Suprapubic skin (tissue), 4 donors: ENCODE measurements around the gene EBLN2. TPM values are rescaled to one million over a fixed set of nuclear protein-coding genes. Genes with fewer than 3 reads are reported as not detected.

Source experiments
- DNase-seq, 2 donors: peaks; one replicate each; pipeline ENCODE4 v3.0.0-alpha.2; 2019; ENCODE audit warnings: low spot score in 2 of 2
- H3K27ac ChIP-seq: fragments of 200-600 bp; sonication (generic); one replicate; pipeline ENCODE4 v1.5.1; 2019
- H3K27me3 ChIP-seq: fragments of 200-600 bp; sonication (generic); one replicate; pipeline ENCODE4 v1.5.1; 2019
- H3K36me3 ChIP-seq: fragments of 200-600 bp; sonication (generic); one replicate; pipeline ENCODE4 v1.5.1; 2019
- H3K4me1 ChIP-seq: fragments of 200-600 bp; sonication (generic); one replicate; pipeline ENCODE4 v1.5.1; 2019
- H3K4me3 ChIP-seq: fragments of 200-600 bp; sonication (generic); one replicate; pipeline ENCODE4 v1.5.1; 2019; ENCODE audit warnings: mild to moderate bottlenecking
- H3K9me3 ChIP-seq: fragments of 200-600 bp; sonication (generic); one replicate; pipeline ENCODE4 v1.5.1; 2019
- EP300 ChIP-seq: sonication (generic); formaldehyde crosslinking; IDR thresholded peaks from one replicate; pipeline ENCODE4 v1.6.1; 2017; ENCODE audit warnings: antibody characterized with exemption
- POLR2A ChIP-seq, 2 donors: fragments of 450-650 bp; IDR thresholded peaks; one replicate each; pipeline ENCODE4 v1.6.1; 2017; ENCODE audit warnings: antibody characterized with exemption in 2 of 2, mild to moderate bottlenecking in 2 of 2, moderate library complexity in 2 of 2
- POLR2AphosphoS5 ChIP-seq, 3 donors: sonication (generic); formaldehyde crosslinking; IDR thresholded peaks; one replicate each; pipeline ENCODE4 v1.6.1; 2017; ENCODE audit warnings: antibody characterized with exemption in 3 of 3
- WGBS: methylation state at CpG from one replicate; pipeline ENCODE4 v1.1.5; 2018; 5-methylcytosine and 5-hydroxymethylcytosine counted together
- total RNA-seq, 4 donors: library from RNA; depleted of rRNA; stranded (reverse); fragments of >200 nt; gene quantifications; one replicate each; pipeline ENCODE4 v1.1.0, GENCODE V29; 2016
- TF ChIP-seq, protein P1 (sequence below), 2 donors: fragments of 200-600 bp in 1 of 2; fragments of 450-650 bp in 1 of 2; sonication (generic) in 1 of 2; IDR thresholded peaks; one replicate each; pipeline ENCODE4 v1.5.1; 2016 to 2019; ENCODE audit warnings: antibody characterized with exemption in 2 of 2, mild to moderate bottlenecking in 1 of 2, moderate library complexity in 1 of 2

The EBLN2 gene
- total RNA-seq, 4 donors from 2014 or later, result 2.3 to 16.8 (median 4.7) TPM

DNA sequence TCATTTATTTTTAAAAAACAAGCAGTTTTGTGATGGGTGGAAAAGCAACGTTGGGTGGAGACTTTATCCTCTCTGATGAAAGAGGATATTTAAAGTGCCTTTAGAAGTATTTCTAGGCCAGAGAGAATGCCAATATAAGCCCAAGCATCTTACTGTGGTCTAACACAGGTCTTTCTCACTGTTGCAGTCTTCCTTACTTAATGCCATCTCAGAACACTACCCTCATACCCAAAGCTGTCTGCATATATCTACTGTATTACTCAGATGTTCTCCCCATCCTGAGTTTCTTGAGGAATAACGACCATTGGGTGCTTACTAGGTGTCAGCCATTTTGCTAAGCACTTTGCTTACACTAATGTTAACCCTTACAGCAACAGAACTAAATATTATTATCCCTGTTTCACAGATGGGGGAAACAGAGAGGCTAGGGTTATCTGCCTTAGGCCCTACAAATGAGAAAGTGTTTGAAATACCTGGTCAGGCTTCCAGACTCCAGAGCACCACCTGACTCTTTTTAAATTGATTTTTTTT lies 29.8 kb upstream of the EBLN2 start:
- Histone ChIP-seq H3K4me3 (no peak overlapping the region), H3K27me3 (no peaks in the 10 kb centered on the region), H3K36me3 (no peaks in the 10 kb centered on the region), H3K27ac (no peak overlapping the region), H3K9me3 (no peaks in the 10 kb centered on the region), H3K4me1 (peaks cover 24% of the 10 kb centered on the region)
- WGBS, result 39% methylated on average over 2 of the region's 2 CpGs
- DNase-seq, result no peak
- TF ChIP-seq POLR2A (IDR thresholded peaks at IDR 0.05) (no peak), EP300 (no peak), POLR2AphosphoS5 (IDR thresholded peaks at IDR 0.05) (no peak)
- TF ChIP-seq, protein P1, sequence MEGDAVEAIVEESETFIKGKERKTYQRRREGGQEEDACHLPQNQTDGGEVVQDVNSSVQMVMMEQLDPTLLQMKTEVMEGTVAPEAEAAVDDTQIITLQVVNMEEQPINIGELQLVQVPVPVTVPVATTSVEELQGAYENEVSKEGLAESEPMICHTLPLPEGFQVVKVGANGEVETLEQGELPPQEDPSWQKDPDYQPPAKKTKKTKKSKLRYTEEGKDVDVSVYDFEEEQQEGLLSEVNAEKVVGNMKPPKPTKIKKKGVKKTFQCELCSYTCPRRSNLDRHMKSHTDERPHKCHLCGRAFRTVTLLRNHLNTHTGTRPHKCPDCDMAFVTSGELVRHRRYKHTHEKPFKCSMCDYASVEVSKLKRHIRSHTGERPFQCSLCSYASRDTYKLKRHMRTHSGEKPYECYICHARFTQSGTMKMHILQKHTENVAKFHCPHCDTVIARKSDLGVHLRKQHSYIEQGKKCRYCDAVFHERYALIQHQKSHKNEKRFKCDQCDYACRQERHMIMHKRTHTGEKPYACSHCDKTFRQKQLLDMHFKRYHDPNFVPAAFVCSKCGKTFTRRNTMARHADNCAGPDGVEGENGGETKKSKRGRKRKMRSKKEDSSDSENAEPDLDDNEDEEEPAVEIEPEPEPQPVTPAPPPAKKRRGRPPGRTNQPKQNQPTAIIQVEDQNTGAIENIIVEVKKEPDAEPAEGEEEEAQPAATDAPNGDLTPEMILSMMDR (IDR thresholded peaks at IDR 0.05), result no peak

DNA sequence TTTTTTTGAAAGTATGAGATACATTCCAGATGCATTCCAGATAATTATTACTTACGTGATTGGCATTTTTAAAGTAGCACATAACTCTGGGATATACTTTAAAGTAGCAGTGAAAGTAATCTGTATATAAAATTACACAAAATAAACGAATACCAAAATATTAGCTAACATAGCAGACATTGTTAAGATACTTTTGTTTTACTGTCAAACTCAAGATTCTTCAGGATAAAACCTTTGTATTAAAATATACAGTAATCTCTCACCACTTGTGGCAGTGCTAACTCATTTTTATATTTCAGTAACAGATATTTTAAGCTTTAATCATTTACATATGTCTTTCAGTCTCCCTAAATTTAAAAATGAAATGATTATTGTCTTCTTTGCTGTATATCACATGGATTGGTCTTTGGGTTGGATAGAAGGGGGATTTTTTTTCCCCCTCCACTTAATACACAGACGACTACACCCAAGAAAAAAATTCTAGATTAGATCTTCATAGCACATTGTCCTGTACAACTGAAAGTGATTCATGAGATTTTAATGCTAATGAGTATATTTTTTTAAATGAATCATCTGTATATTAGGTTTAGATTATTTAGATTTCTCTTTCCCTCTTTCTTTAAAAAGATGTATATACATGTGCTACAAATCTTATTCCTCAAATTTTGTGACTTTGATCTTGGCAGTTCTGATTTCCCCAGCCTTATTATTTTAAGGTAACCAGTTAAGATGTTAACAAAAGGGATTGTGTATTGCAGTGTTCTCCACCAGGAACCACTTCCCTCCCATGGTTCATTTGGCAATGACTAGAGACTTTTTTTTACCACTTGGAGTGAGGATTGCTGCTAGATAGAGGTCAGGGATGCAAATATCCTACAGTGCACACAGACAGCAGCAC lies 24.5 kb upstream of the EBLN2 start:
- no peak for TF ChIP-seq POLR2AphosphoS5 (IDR thresholded peaks at IDR 0.05)
- TF ChIP-seq, protein P1 (IDR thresholded peaks at IDR 0.05), result no peak
- no peak for TF ChIP-seq EP300
- TF ChIP-seq POLR2A (IDR thresholded peaks at IDR 0.05), result no peak
- DNase-seq, result no peak
- Histone ChIP-seq H3K36me3 (no peaks in the 10 kb centered on the region), H3K4me3 (no peak overlapping the region), H3K9me3 (no peaks in the 10 kb centered on the region), H3K4me1 (peaks cover 35% of the 10 kb centered on the region), H3K27me3 (no peaks in the 10 kb centered on the region), H3K27ac (no peak overlapping the region)
- 38% methylated on average over 3 of the region's 3 CpGs for WGBS

DNA sequence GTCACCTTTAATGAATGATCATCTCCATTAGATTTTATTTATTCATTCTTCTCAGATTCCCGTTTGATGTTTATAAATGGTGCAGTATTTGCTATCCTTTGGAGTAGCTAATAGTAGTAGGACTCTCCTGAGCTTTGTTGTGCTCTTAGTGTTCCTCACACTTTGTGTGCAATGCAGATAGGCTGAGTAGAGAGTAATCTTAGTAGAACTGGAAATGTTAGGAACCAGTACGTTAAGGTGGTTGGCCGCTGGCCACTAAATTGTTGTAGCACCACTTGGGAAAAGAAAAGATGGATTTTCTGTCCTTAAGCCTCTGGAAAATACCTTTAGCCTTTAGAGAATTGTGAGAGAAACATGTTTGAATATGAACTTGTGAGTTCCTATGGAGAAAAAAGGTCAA lies 19.9 kb upstream of the EBLN2 start:
- H3K27me3 ChIP-seq, result no peaks in the 10 kb centered on the region
- peaks cover 44% of the 10 kb centered on the region for H3K4me1 ChIP-seq
- no peaks in the 10 kb centered on the region for H3K9me3 ChIP-seq
- DNase-seq, result no peak
- no peaks in the 10 kb centered on the region for H3K36me3 ChIP-seq
- WGBS, result 34% methylated on average over 3 of the region's 3 CpGs
- no peak overlapping the region for H3K4me3 ChIP-seq
- TF ChIP-seq, protein P1 (IDR thresholded peaks at IDR 0.05), result no peak
- no peak for TF ChIP-seq EP300
- TF ChIP-seq POLR2A (IDR thresholded peaks at IDR 0.05), result no peak
- TF ChIP-seq POLR2AphosphoS5 (IDR thresholded peaks at IDR 0.05), result no peak
- H3K27ac ChIP-seq, result no peak overlapping the region

DNA sequence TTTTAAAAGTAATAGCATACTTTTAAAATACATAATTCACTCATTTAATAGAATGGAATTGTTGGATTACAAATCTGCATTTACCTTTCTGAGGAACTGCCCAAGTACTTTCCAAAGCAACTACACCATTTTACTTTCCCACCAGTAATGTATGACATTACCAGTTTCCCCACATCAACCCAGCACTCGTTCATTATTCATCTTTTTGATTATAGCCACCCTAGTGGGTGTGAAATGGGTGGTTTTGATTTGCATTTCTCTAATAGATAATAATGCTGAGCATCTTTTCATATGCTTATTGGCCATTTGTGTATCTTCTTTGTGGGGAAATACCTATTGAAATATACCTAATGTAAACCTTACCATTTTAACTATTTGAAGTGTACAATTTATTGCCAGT lies 18.0 kb upstream of the EBLN2 start:
- peaks cover 29% of the 10 kb centered on the region for H3K4me1 ChIP-seq
- TF ChIP-seq, protein P1 (IDR thresholded peaks at IDR 0.05), result no peak
- TF ChIP-seq POLR2AphosphoS5 (IDR thresholded peaks at IDR 0.05) (no peak), EP300 (no peak)
- 58% methylated on average over 1 of the region's 1 CpG for WGBS
- DNase-seq, result no peak
- no peak overlapping the region for H3K4me3 ChIP-seq
- H3K9me3 ChIP-seq, result no peaks in the 10 kb centered on the region
- peaks cover 5% of the 10 kb centered on the region for H3K36me3 ChIP-seq
- no peaks in the 10 kb centered on the region for H3K27me3 ChIP-seq
- no peak overlapping the region for H3K27ac ChIP-seq

DNA sequence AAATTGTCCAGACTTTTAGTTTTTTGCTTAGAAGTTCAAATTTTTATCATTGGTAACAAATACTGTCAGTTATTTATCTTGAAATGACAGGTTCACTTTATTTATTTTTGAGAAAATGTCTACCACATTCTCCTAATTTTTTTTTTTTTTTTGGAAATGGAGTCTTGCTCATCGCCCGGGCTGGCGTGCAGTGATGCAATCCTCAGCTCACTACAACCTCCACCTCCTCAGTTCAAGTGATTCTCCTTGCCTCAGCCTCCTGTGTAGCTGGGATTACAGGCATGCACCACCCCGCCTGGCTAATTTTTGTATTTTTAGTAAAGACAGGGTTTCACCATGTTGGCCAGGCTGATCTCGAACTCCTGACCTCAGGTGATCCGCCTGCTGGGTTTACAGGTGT lies 16.1 kb upstream of the EBLN2 start:
- peaks cover 5% of the 10 kb centered on the region for H3K36me3 ChIP-seq
- no peak for DNase-seq
- H3K4me1 ChIP-seq, result peaks cover 27% of the 10 kb centered on the region
- TF ChIP-seq POLR2A (IDR thresholded peaks at IDR 0.05) (no peak), POLR2AphosphoS5 (IDR thresholded peaks at IDR 0.05) (no peak), EP300 (no peak)
- TF ChIP-seq, protein P1 (IDR thresholded peaks at IDR 0.05), result no peak
- no peak overlapping the region for H3K27ac ChIP-seq
- H3K9me3 ChIP-seq, result no peaks in the 10 kb centered on the region
- 92% methylated on average over 6 of the region's 6 CpGs for WGBS
- H3K4me3 ChIP-seq, result no peak overlapping the region
- no peaks in the 10 kb centered on the region for H3K27me3 ChIP-seq
